Liver (tissue), 9 donors: ENCODE measurements around the gene EBF4. TPM values are rescaled to one million over a fixed set of nuclear protein-coding genes. Genes with fewer than 3 reads are reported as not detected.

Experiments
- DNase-seq: peaks from one replicate; pipeline ENCODE4 v3.0.0-alpha.2; 2017; ENCODE audit warnings: low spot score
- H3K27ac ChIP-seq, 2 donors: one replicate each; pipeline ENCODE4 v1.7.0; 2013; ENCODE audit warnings: inconsistent platforms in 2 of 2, low read length in 2 of 2, control low read depth in 1 of 2, low read depth in 1 of 2, mild to moderate bottlenecking in 1 of 2
- H3K27me3 ChIP-seq, 4 donors: one replicate each; pipeline versions ENCODE4 v1.6.1 to v1.7.0; 2013; ENCODE audit warnings: low read length in 3 of 4, inconsistent platforms in 1 of 4, mild to moderate bottlenecking in 1 of 4, moderate library complexity in 1 of 4; ENCODE audit not compliant: control insufficient read depth in 4 of 4, insufficient read depth in 4 of 4
- H3K36me3 ChIP-seq, 4 donors: one replicate each; pipeline versions ENCODE4 v1.6.1 to v1.7.0; 2013; ENCODE audit warnings: low read length in 3 of 4, mild to moderate bottlenecking in 3 of 4, low read depth in 1 of 4, moderate library complexity in 1 of 4; ENCODE audit not compliant: control insufficient read depth in 4 of 4, insufficient read depth in 3 of 4
- H3K4me1 ChIP-seq, 4 donors: one replicate each; pipeline versions ENCODE4 v1.6.1 to v1.7.0; 2013; ENCODE audit warnings: low read length in 3 of 4, mild to moderate bottlenecking in 3 of 4, moderate library complexity in 1 of 4; ENCODE audit not compliant: control insufficient read depth in 4 of 4, insufficient read depth in 4 of 4
- H3K4me3 ChIP-seq, 3 donors: one replicate each; pipeline versions ENCODE4 v1.6.1 to v1.7.0; 2013; ENCODE audit warnings: low read length in 3 of 3, control low read depth in 1 of 3, low read depth in 1 of 3, mild to moderate bottlenecking in 1 of 3
- H3K9ac ChIP-seq, 2 donors: one replicate each; pipeline ENCODE4 v1.7.0; 2013; ENCODE audit warnings: low read length in 2 of 2, mild to moderate bottlenecking in 2 of 2, moderate library complexity in 2 of 2, control low read depth in 1 of 2, low read depth in 1 of 2
- H3K9me3 ChIP-seq, 4 donors: one replicate each; pipeline versions ENCODE4 v1.6.1 to v1.7.0; 2013; ENCODE audit warnings: low read length in 3 of 4; ENCODE audit not compliant: control insufficient read depth in 4 of 4
- EGR1 ChIP-seq, 2 donors: IDR thresholded peaks; 2 replicates each; pipeline ENCODE4 v1.6.1; 2016 to 2018; ENCODE audit warnings: antibody characterized with exemption in 2 of 2, low read depth in 2 of 2
- FOXA1 ChIP-seq: IDR thresholded peaks from 2 replicates; pipeline ENCODE4 v1.6.1; 2016; ENCODE audit warnings: antibody characterized with exemption
- FOXA2 ChIP-seq: IDR thresholded peaks from 2 replicates; pipeline ENCODE4 v1.6.1; 2016; ENCODE audit warnings: antibody characterized with exemption
- GABPA ChIP-seq, 2 donors: IDR thresholded peaks in 1 of 2; conservative IDR thresholded peaks in 1 of 2; 2 replicates each; pipeline ENCODE4 v1.6.1; 2016; ENCODE audit warnings: antibody characterized with exemption in 2 of 2, mild to moderate bottlenecking in 1 of 2, moderate library complexity in 1 of 2
- HNF4A ChIP-seq, 2 donors: conservative IDR thresholded peaks; 2 replicates each; pipeline ENCODE4 v1.6.1; 2016; ENCODE audit warnings: antibody characterized with exemption in 2 of 2, mild to moderate bottlenecking in 2 of 2
- HNF4G ChIP-seq: IDR thresholded peaks from 2 replicates; pipeline ENCODE4 v1.6.1; 2016; ENCODE audit warnings: antibody characterized with exemption
- JUND ChIP-seq, 2 donors: IDR thresholded peaks; 2 replicates each; pipeline ENCODE4 v1.6.1; 2016; ENCODE audit warnings: antibody characterized with exemption in 2 of 2
- MAX ChIP-seq: IDR thresholded peaks from 2 replicates; pipeline ENCODE4 v1.6.1; 2016; ENCODE audit warnings: antibody characterized with exemption
- NR2F2 ChIP-seq: IDR thresholded peaks from 2 replicates; pipeline ENCODE4 v1.6.1; 2016; ENCODE audit warnings: antibody characterized with exemption
- RAD21 ChIP-seq, 2 donors: IDR thresholded peaks; 2 replicates each; pipeline ENCODE4 v1.6.1; 2016; ENCODE audit warnings: antibody characterized with exemption in 2 of 2, mild to moderate bottlenecking in 2 of 2
- REST ChIP-seq: IDR thresholded peaks from 2 replicates; pipeline ENCODE4 v1.6.1; 2016; ENCODE audit warnings: antibody characterized with exemption, mild to moderate bottlenecking
- RXRA ChIP-seq, 2 donors: IDR thresholded peaks; 2 replicates each; pipeline ENCODE4 v1.6.1; 2017 to 2018; ENCODE audit warnings: antibody characterized with exemption in 2 of 2, mild to moderate bottlenecking in 1 of 2
- SP1 ChIP-seq: IDR thresholded peaks from 2 replicates; pipeline ENCODE4 v1.6.1; 2018; ENCODE audit warnings: antibody characterized with exemption, mild to moderate bottlenecking
- TAF1 ChIP-seq: conservative IDR thresholded peaks from 2 replicates; pipeline ENCODE4 v1.6.1; 2016; ENCODE audit warnings: antibody characterized with exemption, mild to moderate bottlenecking
- YY1 ChIP-seq: IDR thresholded peaks from 2 replicates; pipeline ENCODE4 v1.6.1; 2016; ENCODE audit warnings: antibody characterized with exemption, mild to moderate bottlenecking
- ZBTB33 ChIP-seq: IDR thresholded peaks from 2 replicates; pipeline ENCODE4 v1.6.1; 2016; ENCODE audit warnings: antibody characterized with exemption
- WGBS: extraction: QIAGEN DNeasy Blood & Tissue Kit; methylation state at CpG from one replicate; pipeline ENCODE4 v1.1.7; 2013; 5-methylcytosine and 5-hydroxymethylcytosine counted together
- polyA plus RNA-seq, 2 donors: library from polyadenylated mRNA; stranded (reverse) in 1 of 2; unstranded in 1 of 2; fragments of 200-250 nt in 1 of 2; fragments of >200 nt in 1 of 2; fragmentation: Nextera tagmentation in 1 of 2; extraction: Ambion mirVana in 1 of 2; gene quantifications; one replicate each; pipeline versions ENCODE4 v1.2.1 to v1.2.3, GENCODE V29; 2013 to 2015
- total RNA-seq, 2 donors: library from RNA; depleted of rRNA; stranded (reverse); fragments of >200 nt; gene quantifications; one replicate each; pipeline ENCODE4 v1.2.3, GENCODE V29; 2014
- TF ChIP-seq, protein P1 (sequence below): IDR thresholded peaks from 2 replicates; pipeline ENCODE4 v1.6.1; 2016; ENCODE audit warnings: antibody characterized with exemption
- TF ChIP-seq, protein P2 (sequence below): fragments of 150-350 bp; IDR thresholded peaks from 2 replicates; pipeline ENCODE4 v1.5.1; 2017; ENCODE audit warnings: improper control_type of control experiment, low read depth, low read length; ENCODE audit not compliant: missing input control
- donor health status: healthy.
- donor health status: healthy.
- donor health status: healthy.
- donor health status: healthy.
- donor health status: healthy.

Gene EBF4
- total and polyA plus RNA-seq, 4 donors: 2.3 to 4.0 (median 2.9) TPM

- H3K4me1 ChIP-seq: peaks cover 8 to 22% (median 16%) of the 10 kb centered on the region in 4 donors
- TF ChIP-seq, protein P1, sequence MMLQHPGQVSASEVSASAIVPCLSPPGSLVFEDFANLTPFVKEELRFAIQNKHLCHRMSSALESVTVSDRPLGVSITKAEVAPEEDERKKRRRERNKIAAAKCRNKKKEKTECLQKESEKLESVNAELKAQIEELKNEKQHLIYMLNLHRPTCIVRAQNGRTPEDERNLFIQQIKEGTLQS: no peak
- TF ChIP-seq RAD21 (IDR thresholded peaks at IDR 0.05) (no peak), YY1 (no peak), MAX (no peak)
These were observed 55.2 kb downstream of the EBF4 start for GRCh38 chr20:2747676-2748235.

GRCh38 chr20:2748551-2749342 is 56.2 kb downstream of the EBF4 start:
- H3K27ac ChIP-seq: no peak overlapping the region
- DNase-seq: peak; percentile 20
- no peak for TF ChIP-seq RXRA (IDR thresholded peaks at IDR 0.05)
- TF ChIP-seq YY1: no peak
- no peak for TF ChIP-seq NR2F2
- TF ChIP-seq RAD21 (IDR thresholded peaks at IDR 0.05): no peak
- TF ChIP-seq, protein P2, sequence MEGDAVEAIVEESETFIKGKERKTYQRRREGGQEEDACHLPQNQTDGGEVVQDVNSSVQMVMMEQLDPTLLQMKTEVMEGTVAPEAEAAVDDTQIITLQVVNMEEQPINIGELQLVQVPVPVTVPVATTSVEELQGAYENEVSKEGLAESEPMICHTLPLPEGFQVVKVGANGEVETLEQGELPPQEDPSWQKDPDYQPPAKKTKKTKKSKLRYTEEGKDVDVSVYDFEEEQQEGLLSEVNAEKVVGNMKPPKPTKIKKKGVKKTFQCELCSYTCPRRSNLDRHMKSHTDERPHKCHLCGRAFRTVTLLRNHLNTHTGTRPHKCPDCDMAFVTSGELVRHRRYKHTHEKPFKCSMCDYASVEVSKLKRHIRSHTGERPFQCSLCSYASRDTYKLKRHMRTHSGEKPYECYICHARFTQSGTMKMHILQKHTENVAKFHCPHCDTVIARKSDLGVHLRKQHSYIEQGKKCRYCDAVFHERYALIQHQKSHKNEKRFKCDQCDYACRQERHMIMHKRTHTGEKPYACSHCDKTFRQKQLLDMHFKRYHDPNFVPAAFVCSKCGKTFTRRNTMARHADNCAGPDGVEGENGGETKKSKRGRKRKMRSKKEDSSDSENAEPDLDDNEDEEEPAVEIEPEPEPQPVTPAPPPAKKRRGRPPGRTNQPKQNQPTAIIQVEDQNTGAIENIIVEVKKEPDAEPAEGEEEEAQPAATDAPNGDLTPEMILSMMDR: no peak
- TF ChIP-seq EGR1 (IDR thresholded peaks at IDR 0.05; ENCODE audit: low read depth in 2 of 2): no peak
- TF ChIP-seq FOXA1: no peak
- no peak for TF ChIP-seq REST
- no peak for TF ChIP-seq GABPA (IDR thresholded peaks at IDR 0.05 in 1 of 2, conservative IDR thresholded peaks at IDR 0.05 in 1 of 2)
- TF ChIP-seq FOXA2: no peak
- TF ChIP-seq JUND (IDR thresholded peaks at IDR 0.05): no peak
- TF ChIP-seq, protein P1: no peak
- TF ChIP-seq HNF4A (conservative IDR thresholded peaks at IDR 0.05): no peak
- TF ChIP-seq HNF4G: no peak
- no peak for TF ChIP-seq MAX
- TF ChIP-seq TAF1: no peak
- TF ChIP-seq ZBTB33: no peak
- no peak for TF ChIP-seq SP1
- no peak overlapping the region for H3K4me3 ChIP-seq
- H3K9ac ChIP-seq: no peak overlapping the region
- WGBS: 77% methylated on average over 10 of the region's 10 CpGs
- no peaks in the 10 kb centered on the region for H3K9me3 ChIP-seq
- peaks cover 0 to 3% (median under 1%) of the 10 kb centered on the region in 4 donors for H3K27me3 ChIP-seq
- H3K36me3 ChIP-seq: no peaks in the 10 kb centered on the region
- peaks cover 8 to 24% (median 18%) of the 10 kb centered on the region in 4 donors for H3K4me1 ChIP-seq

More at GRCh38 chr20:2747676-2748235, 55.2 kb downstream of the EBF4 start:
- no peak overlapping the region for H3K27ac ChIP-seq
- no peaks in the 10 kb centered on the region for H3K36me3 ChIP-seq
- H3K27me3 ChIP-seq: peaks cover 0 to 3% (median under 1%) of the 10 kb centered on the region in 4 donors
- DNase-seq: peak; percentile 6
- H3K9me3 ChIP-seq: no peaks in the 10 kb centered on the region
- 93% methylated on average over 8 of the region's 8 CpGs for WGBS
- no peak overlapping the region for H3K9ac ChIP-seq
- no peak overlapping the region for H3K4me3 ChIP-seq
